Kidney (tissue), 14 donors: Measurements from ENCODE around the gene CAMTA1. TPM values are rescaled to one million over a fixed set of nuclear protein-coding genes. Genes with fewer than 3 reads are reported as not detected.

Experiments used
- DNase-seq, 5 donors: peaks; one replicate each; pipeline ENCODE4 v3.0.0-alpha.2; 2013 to 2020
- FAIRE-seq: peaks from 2 replicates; lab custom pipeline; 2012; peaks lifted over from hg19 to GRCh38; lab: Jason Lieb, UNC
- H3K27ac ChIP-seq, 2 donors: one replicate each; pipeline ENCODE4 v1.7.0; 2013; ENCODE audit warnings: low read depth in 2 of 2, low read length in 2 of 2, inconsistent platforms in 1 of 2
- H3K27me3 ChIP-seq: one replicate; pipeline ENCODE4 v1.7.1; 2013; ENCODE audit warnings: low read length, inconsistent platforms; ENCODE audit not compliant: control insufficient read depth, insufficient read depth
- H3K36me3 ChIP-seq, 3 donors: one replicate each; pipeline versions ENCODE4 v1.7.0 to v1.7.1; 2013; ENCODE audit warnings: low read length in 3 of 3, control low read depth in 1 of 3, inconsistent platforms in 1 of 3; ENCODE audit not compliant: insufficient read depth in 3 of 3, control insufficient read depth in 2 of 3
- H3K4me1 ChIP-seq, 3 donors: one replicate each; pipeline versions ENCODE4 v1.7.0 to v1.7.1; 2013; ENCODE audit warnings: low read length in 3 of 3, inconsistent platforms in 1 of 3, low read depth in 1 of 3; ENCODE audit not compliant: control insufficient read depth in 2 of 3, insufficient read depth in 2 of 3
- H3K4me3 ChIP-seq, 3 donors: one replicate each; pipeline versions ENCODE4 v1.7.0 to v1.8.1; 2013; ENCODE audit warnings: low read length in 3 of 3, control low read depth in 1 of 3, inconsistent platforms in 1 of 3
- H3K9ac ChIP-seq, 3 donors: one replicate each; pipeline versions ENCODE4 v1.7.0 to v1.7.1; 2013; ENCODE audit warnings: low read length in 3 of 3, control low read depth in 1 of 3, inconsistent platforms in 1 of 3
- H3K9me3 ChIP-seq, 3 donors: one replicate each; pipeline versions ENCODE4 v1.7.0 to v1.7.1; 2013; ENCODE audit warnings: low read length in 3 of 3, control low read depth in 1 of 3, inconsistent platforms in 1 of 3; ENCODE audit not compliant: control insufficient read depth in 2 of 3, insufficient read depth in 1 of 3
- intact Hi-C: fragments of 100-400 bp; cut with DNase I; formaldehyde crosslinking; loops from one replicate; pipeline ENCODE4 v1.11.1; 2022
- polyA plus RNA-seq: library from polyadenylated mRNA; stranded (reverse); fragments of 350-450 nt; fragmentation: Illumina TruSeq; extraction: RNeasy Lipid Tissue Mini Kit (QIAGEN cat#74804); gene quantifications from one replicate; pipeline ENCODE4 v1.2.3, GENCODE V29; 2014; ENCODE audit warnings: low read depth, low replicate concordance; ENCODE audit not compliant: insufficient read depth
- total RNA-seq: library from RNA; stranded (reverse); fragmentation: NEBNext Ultra II Directional; extraction: Animal tissue kit (Norgen Biotek cat#: 25700); gene quantifications from one replicate; pipeline ENCODE4 v1.2.1, GENCODE V29; 2021
- TF ChIP-seq, protein P1 (sequence below): IDR thresholded peaks from 3 replicates; pipeline ENCODE4 v1.5.1; 2012; ENCODE audit warnings: mild to moderate bottlenecking, moderate library complexity, borderline replicate concordance; ENCODE audit not compliant: insufficient read depth; ENCODE audit errors: extremely low read depth
- donor health status: control.
- donor health status: control.
- donor health status: control.
- donor health status: control.
- donor health status: control.
- donor health status: DM: yes; HTN: yes; CAD: no.
- donor health status: Normal renal cell carcinoma (clear cell type).

Gene CAMTA1
- total and polyA plus RNA-seq, 2 donors from 2014 or later: 79.0 to 170 TPM

DNA sequence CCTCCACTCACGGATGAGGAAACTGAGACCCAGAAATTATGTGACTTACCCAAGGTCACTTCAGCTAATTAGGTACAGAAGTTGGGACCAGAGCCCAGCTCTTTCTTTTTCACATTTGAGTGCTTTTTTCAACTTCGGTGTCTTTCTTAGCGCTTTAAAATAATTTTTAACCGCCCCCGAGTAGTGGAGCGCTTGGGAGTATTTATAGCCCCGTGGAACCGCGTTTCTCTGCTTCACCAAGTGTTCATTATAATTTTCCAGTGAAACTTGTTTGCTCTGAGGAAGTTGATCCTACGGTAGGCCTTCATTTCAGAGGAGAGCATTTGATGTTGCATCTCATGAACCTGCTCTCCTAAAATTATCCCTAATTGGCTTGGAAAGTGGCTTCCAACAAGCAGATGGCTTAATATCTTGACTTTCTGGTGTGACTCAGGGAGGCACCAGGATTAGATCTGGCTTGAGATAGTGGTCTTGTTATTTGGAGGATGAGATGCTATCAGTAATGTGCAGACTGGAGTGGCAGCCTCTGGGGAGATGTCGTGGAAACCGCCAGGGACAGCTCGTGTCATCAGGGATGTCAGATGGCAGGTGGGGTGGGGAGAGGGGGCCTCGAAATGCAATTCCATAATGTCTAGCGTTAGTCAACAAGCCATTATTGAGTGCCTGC lies 321.3 kb downstream of the CAMTA1 start:
- no peaks in the 10 kb centered on the region for H3K27me3 ChIP-seq
- intact Hi-C loops: no loop called here
- FAIRE-seq (no peak), DNase-seq (no peak)
- H3K9me3 ChIP-seq: no peaks in the 10 kb centered on the region
- peaks cover 0 to 6% (median 5%) of the 10 kb centered on the region in 3 donors for H3K4me1 ChIP-seq
- TF ChIP-seq, protein P1, sequence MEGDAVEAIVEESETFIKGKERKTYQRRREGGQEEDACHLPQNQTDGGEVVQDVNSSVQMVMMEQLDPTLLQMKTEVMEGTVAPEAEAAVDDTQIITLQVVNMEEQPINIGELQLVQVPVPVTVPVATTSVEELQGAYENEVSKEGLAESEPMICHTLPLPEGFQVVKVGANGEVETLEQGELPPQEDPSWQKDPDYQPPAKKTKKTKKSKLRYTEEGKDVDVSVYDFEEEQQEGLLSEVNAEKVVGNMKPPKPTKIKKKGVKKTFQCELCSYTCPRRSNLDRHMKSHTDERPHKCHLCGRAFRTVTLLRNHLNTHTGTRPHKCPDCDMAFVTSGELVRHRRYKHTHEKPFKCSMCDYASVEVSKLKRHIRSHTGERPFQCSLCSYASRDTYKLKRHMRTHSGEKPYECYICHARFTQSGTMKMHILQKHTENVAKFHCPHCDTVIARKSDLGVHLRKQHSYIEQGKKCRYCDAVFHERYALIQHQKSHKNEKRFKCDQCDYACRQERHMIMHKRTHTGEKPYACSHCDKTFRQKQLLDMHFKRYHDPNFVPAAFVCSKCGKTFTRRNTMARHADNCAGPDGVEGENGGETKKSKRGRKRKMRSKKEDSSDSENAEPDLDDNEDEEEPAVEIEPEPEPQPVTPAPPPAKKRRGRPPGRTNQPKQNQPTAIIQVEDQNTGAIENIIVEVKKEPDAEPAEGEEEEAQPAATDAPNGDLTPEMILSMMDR: no peak
- H3K4me3 ChIP-seq: no peak overlapping the region
- H3K9ac ChIP-seq: no peak overlapping the region
- H3K27ac ChIP-seq: no peak overlapping the region
- H3K36me3 ChIP-seq: no peaks in the 10 kb centered on the region

DNA sequence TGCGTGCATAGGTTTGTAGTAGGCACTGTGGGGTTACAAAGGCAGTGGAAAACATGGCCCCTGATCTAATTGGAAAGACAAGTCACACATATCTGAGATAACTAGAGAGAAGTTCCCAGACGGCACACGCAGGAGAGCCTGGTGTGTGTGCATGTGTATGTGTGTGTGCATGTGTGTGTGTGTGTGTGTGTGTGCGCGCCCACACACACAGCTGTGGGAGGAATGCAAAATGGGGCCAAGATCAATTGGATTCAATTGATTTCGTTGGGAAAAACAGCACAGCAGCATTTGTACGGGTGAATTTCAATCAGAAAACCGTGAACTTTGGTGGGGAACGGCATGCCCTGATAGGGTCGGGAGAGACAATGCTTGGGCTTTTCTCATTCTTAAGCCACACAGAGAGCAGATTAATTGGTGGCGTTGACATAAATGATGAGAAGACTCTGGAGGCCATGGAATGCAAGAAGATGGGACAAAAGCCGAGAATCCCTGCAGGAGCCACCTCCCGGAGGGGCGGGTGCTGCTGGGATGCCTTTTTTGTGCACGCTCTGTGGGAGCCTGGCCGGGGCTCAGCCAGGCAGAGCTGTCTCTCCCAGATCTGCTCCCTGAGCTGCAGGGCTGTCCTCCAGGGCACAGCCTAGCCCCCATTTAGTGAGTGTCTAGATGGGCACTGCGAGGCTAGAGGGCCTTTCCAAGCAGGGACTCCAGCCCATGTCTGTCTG lies 322.0 kb downstream of the CAMTA1 start:
- TF ChIP-seq, protein P1: no peak
- Histone ChIP-seq H3K9ac (no peak overlapping the region), H3K4me3 (no peak overlapping the region), H3K36me3 (no peaks in the 10 kb centered on the region), H3K27me3 (no peaks in the 10 kb centered on the region), H3K27ac (no peak overlapping the region), H3K9me3 (no peaks in the 10 kb centered on the region), H3K4me1 (peaks cover 0 to 6% (median 5%) of the 10 kb centered on the region in 3 donors)
- intact Hi-C loops: no loop called here
- FAIRE-seq (no peak), DNase-seq (no peak)

DNA sequence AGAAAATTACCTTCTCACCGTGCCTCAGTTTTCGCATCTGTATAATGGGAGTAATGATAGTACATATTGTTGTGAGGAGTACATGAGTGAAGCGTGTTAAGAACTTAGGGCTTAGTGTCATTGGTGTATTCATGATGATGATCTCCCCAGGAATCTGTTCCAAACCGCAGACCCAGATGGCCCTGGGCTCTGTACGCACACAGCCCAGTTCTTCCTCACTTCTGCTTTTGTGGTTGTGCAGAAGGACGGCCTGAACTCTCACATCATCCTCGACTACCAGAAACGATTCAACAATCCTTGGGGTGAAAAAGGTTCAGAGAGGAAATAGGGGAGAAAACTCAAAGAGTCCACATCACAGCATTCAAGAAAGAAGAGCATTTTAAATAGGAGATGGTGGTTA lies 323.0 kb downstream of the CAMTA1 start:
- Histone ChIP-seq H3K36me3 (no peaks in the 10 kb centered on the region), H3K27me3 (no peaks in the 10 kb centered on the region)
- TF ChIP-seq, protein P1: no peak

More for the DNA sequence above, 323.0 kb downstream of the CAMTA1 start:
- Histone ChIP-seq H3K9ac (no peak overlapping the region), H3K9me3 (no peaks in the 10 kb centered on the region), H3K4me1 (peaks cover 0 to 6% (median 5%) of the 10 kb centered on the region in 3 donors), H3K4me3 (no peak overlapping the region), H3K27ac (no peak overlapping the region)
- no peak for FAIRE-seq
- intact Hi-C loops: no loop called here
- no peak for DNase-seq
